Fibroblast of lung (primary cell): Measurements from ENCODE around the gene AQP9. TPM values are rescaled to one million over a fixed set of nuclear protein-coding genes. Genes with fewer than 3 reads are reported as not detected.

Experiments used
- DNase-seq, 2 donors: peaks; one replicate each; pipeline versions ENCODE4 v3.0.0 to v3.0.0-alpha.2; 2010; ENCODE audit warnings: low read depth in 2 of 2
- H2AFZ ChIP-seq: 2 replicates; pipeline ENCODE4 v1.5.1; 2012; ENCODE audit warnings: low read length, control low read depth, inconsistent platforms
- H3K27ac ChIP-seq: 2 replicates; pipeline ENCODE4 v1.5.1; 2011; ENCODE audit warnings: low read length, control low read depth; ENCODE audit not compliant: insufficient read depth
- H3K27me3 ChIP-seq: 2 replicates; pipeline ENCODE4 v1.5.1; 2011; ENCODE audit warnings: mild to moderate bottlenecking, low read length; ENCODE audit not compliant: control insufficient read depth, insufficient read depth
- H3K36me3 ChIP-seq: 2 replicates; pipeline ENCODE4 v1.5.1; 2011; ENCODE audit warnings: low read length; ENCODE audit not compliant: control insufficient read depth, insufficient read depth
- H3K4me1 ChIP-seq: 2 replicates; pipeline ENCODE4 v1.5.1; 2011; ENCODE audit warnings: low read length; ENCODE audit not compliant: control insufficient read depth, insufficient read depth; ENCODE audit errors: extremely low read depth
- H3K4me2 ChIP-seq: 2 replicates; pipeline ENCODE4 v1.5.1; 2011; ENCODE audit warnings: low read length, control low read depth; ENCODE audit not compliant: insufficient read depth; ENCODE audit errors: extremely low read depth
- H3K4me3 ChIP-seq, 4 experiments: fragments of 200-600 bp in 1 of 4; sonication (generic) in 1 of 4; replicated peaks in 1 of 4; 2 replicates each; pipeline ENCODE4 v1.5.1; 2011 to 2016; ENCODE audit warnings: low read length in 4 of 4, low read depth in 3 of 4, mild to moderate bottlenecking in 3 of 4, control low read depth in 2 of 4, inconsistent platforms in 1 of 4, mixed read lengths in 1 of 4; ENCODE audit not compliant: insufficient read depth in 1 of 4; ENCODE audit errors: control extremely low read depth in 1 of 4
- H3K79me2 ChIP-seq: 2 replicates; pipeline ENCODE4 v1.5.1; 2012; ENCODE audit warnings: mild to moderate bottlenecking, low read length, inconsistent platforms; ENCODE audit not compliant: control insufficient read depth, insufficient read depth
- H3K9ac ChIP-seq: 2 replicates; pipeline ENCODE4 v1.5.1; 2011; ENCODE audit warnings: mild to moderate bottlenecking, low read length, control low read depth; ENCODE audit not compliant: insufficient read depth
- H3K9me3 ChIP-seq: 2 replicates; pipeline ENCODE4 v1.5.1; 2012; ENCODE audit warnings: low read depth, low read length; ENCODE audit not compliant: control insufficient read depth, insufficient read depth
- H4K20me1 ChIP-seq: 2 replicates; pipeline ENCODE4 v1.5.1; 2011; ENCODE audit warnings: low read length; ENCODE audit not compliant: control insufficient read depth, insufficient read depth; ENCODE audit errors: extremely low read depth
- EZH2 ChIP-seq: IDR thresholded peaks from 2 replicates; pipeline ENCODE4 v1.5.1; 2012; ENCODE audit warnings: low read length, control low read depth, mild to moderate bottlenecking; ENCODE audit errors: missing control alignments
- polyA plus RNA-seq, 2 donors: library from polyadenylated mRNA; depleted of rRNA in 1 of 2; stranded (reverse) in 1 of 2; unstranded in 1 of 2; fragments of >200 nt; gene quantifications; 2 replicates each; pipeline ENCODE4 v1.2.1, GENCODE V29; 2011 to 2012; ENCODE audit warnings: missing spikeins in 1 of 2
- total RNA-seq: library from RNA; depleted of rRNA; stranded (reverse); fragments of >200 nt; gene quantifications from 2 replicates; pipeline ENCODE4 v1.2.1, GENCODE V29; 2014
- TF ChIP-seq, protein P1 (sequence below), 2 donors: IDR thresholded peaks in 1 of 2; conservative IDR thresholded peaks in 1 of 2; 1 replicate in 1 of 2; 2 replicates in 1 of 2; pipeline ENCODE4 v1.5.1; 2011 to 2012; ENCODE audit warnings: low read length in 2 of 2, control low read depth in 1 of 2, inconsistent platforms in 1 of 2, low read depth in 1 of 2, mild to moderate bottlenecking in 1 of 2

The AQP9 gene
- total and polyA plus RNA-seq, 2 donors (not counting 1 experiment from before 2014, with no cell fraction given) = not detected

- DNase-seq = peak; percentile 68 to 88
- Histone ChIP-seq H3K9ac (no peak overlapping the region), H3K4me1 (peaks cover 10% of the 10 kb centered on the region), H3K9me3 (no peaks in the 10 kb centered on the region), H3K27ac (peak overlapping the region; percentile 19), H3K79me2 (no peaks in the 10 kb centered on the region), H2AFZ (no peak overlapping the region), H3K4me3 (no peak overlapping the region), H4K20me1 (no peaks in the 10 kb centered on the region), H3K4me2 (no peak overlapping the region), H3K36me3 (no peaks in the 10 kb centered on the region), H3K27me3 (no peaks in the 10 kb centered on the region)
- TF ChIP-seq, protein P1, sequence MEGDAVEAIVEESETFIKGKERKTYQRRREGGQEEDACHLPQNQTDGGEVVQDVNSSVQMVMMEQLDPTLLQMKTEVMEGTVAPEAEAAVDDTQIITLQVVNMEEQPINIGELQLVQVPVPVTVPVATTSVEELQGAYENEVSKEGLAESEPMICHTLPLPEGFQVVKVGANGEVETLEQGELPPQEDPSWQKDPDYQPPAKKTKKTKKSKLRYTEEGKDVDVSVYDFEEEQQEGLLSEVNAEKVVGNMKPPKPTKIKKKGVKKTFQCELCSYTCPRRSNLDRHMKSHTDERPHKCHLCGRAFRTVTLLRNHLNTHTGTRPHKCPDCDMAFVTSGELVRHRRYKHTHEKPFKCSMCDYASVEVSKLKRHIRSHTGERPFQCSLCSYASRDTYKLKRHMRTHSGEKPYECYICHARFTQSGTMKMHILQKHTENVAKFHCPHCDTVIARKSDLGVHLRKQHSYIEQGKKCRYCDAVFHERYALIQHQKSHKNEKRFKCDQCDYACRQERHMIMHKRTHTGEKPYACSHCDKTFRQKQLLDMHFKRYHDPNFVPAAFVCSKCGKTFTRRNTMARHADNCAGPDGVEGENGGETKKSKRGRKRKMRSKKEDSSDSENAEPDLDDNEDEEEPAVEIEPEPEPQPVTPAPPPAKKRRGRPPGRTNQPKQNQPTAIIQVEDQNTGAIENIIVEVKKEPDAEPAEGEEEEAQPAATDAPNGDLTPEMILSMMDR (conservative IDR thresholded peaks at IDR 0.05 in 1 of 2, IDR thresholded peaks at IDR 0.05 in 1 of 2; ENCODE audit: low read depth in 1 of 2, low read length in 2 of 2) = peak; percentile 80 to 90
- TF ChIP-seq EZH2 = no peak
Observed at GRCh38 chr15:58227706-58228543, 89.7 kb downstream of the AQP9 start.

DNA sequence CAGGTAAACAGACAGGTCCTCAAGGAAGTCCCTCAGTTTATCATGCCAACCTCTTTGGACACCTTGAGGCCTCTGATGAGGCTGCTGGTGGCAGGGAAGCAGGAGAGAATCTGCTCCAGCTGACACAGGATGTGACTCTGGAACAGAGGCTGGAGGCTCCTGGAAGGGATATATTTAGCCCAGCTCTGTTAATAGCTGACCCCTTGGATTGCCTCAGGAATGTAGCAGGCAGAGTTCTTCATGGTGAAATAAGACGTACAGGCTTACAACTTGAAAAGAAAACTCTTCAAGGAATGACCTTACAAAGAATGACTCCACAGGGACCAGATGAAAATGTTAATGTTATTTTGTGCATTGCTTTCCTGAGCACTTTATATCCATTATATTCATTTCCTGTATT, 90.5 kb downstream of the AQP9 start:
- H3K4me1 ChIP-seq = peaks cover 10% of the 10 kb centered on the region
- H2AFZ ChIP-seq = no peak overlapping the region
- H3K9me3 ChIP-seq = no peaks in the 10 kb centered on the region
- no peaks in the 10 kb centered on the region for H3K36me3 ChIP-seq
- peak overlapping the region; percentile 46 for H3K4me2 ChIP-seq
- no peak overlapping the region for H3K9ac ChIP-seq
- H3K79me2 ChIP-seq = no peaks in the 10 kb centered on the region
- H3K27me3 ChIP-seq = no peaks in the 10 kb centered on the region
- peak overlapping the region; percentile 19 for H3K27ac ChIP-seq
- no peaks in the 10 kb centered on the region for H4K20me1 ChIP-seq
- H3K4me3 ChIP-seq = no peak overlapping the region
- peak; percentile 66 to 78 for DNase-seq
- TF ChIP-seq, protein P1 (conservative IDR thresholded peaks at IDR 0.05 in 1 of 2, IDR thresholded peaks at IDR 0.05 in 1 of 2; ENCODE audit: low read depth in 1 of 2, low read length in 2 of 2) = no peak
- no peak for TF ChIP-seq EZH2

DNA sequence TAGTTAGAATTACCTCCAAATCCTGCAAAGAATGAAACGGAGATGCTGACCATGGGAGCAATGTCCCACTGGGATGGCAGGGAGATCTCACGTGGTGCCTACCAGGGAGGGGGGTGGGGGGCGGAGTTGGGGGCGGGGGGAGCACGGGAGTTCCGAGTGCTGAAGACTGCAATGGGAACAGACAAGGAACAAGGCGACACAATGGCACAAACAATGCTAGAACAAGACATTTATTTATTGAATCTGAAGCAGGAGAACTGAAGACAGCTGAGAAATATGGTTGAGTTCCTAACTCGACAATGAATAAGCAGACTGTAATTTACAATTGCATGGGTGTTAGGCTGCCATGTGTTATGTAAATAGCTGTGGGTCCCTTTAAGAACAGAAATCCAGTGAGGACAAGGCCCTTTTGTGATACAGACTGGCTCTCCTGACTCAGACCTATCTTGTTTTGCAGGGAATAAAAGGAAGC, 91.2 kb downstream of the AQP9 start:
- H3K9me3 ChIP-seq = no peaks in the 10 kb centered on the region

More for the DNA sequence above, 91.2 kb downstream of the AQP9 start:
- Histone ChIP-seq H2AFZ (no peak overlapping the region), H3K4me2 (no peak overlapping the region), H3K27ac (peak overlapping the region; percentile 13), H3K79me2 (no peaks in the 10 kb centered on the region), H3K36me3 (no peaks in the 10 kb centered on the region), H3K9ac (no peak overlapping the region), H3K4me1 (peaks cover 10% of the 10 kb centered on the region), H4K20me1 (no peaks in the 10 kb centered on the region), H3K27me3 (no peaks in the 10 kb centered on the region), H3K4me3 (no peak overlapping the region)
- TF ChIP-seq, protein P1 (conservative IDR thresholded peaks at IDR 0.05 in 1 of 2, IDR thresholded peaks at IDR 0.05 in 1 of 2; ENCODE audit: low read depth in 1 of 2, low read length in 2 of 2) = no peak
- TF ChIP-seq EZH2 = no peak
- peak in 1 of 2 donors; percentile 33 for DNase-seq
